Activated B cell treated with CpG ODN at 0.5 μM for 24 hours (primary cell): ENCODE measurements around the gene CHMP1A. TPM values are rescaled to one million over a fixed set of nuclear protein-coding genes. Genes with fewer than 3 reads are reported as not detected.
A peak's percentile ranks its signal among the peaks of the same experiment; 100 is the strongest.

Source experiments
- ATAC-seq: fragments of 200-7000 bp; cut with Tn5 transposase; one replicate; pipeline ENCODE4 v1.10.0; 2021; ENCODE audit warnings: low read depth, mild to moderate bottlenecking, moderate library complexity
- CTCF ChIA-PET: fragments of 350-600 bp; sonication (Branson Sonifier 250); formaldehyde crosslinking; loops from one replicate; lab custom pipeline; 2021; ENCODE audit warnings: antibody characterized with exemption; lab: Charles Lee
- POLR2A ChIA-PET: fragments of 350-600 bp; sonication (Branson Sonifier 250); formaldehyde crosslinking; loops from one replicate; lab custom pipeline; 2021; ENCODE audit warnings: antibody characterized with exemption; lab: Charles Lee
- DNase-seq: peaks from one replicate; pipeline ENCODE4 v3.0.0; 2022
- H3K27ac Mint-ChIP-seq: one replicate; pipeline ENCODE4 v1.8.0; 2020; ENCODE audit warnings: mixed read lengths
- H3K27me3 Mint-ChIP-seq: one replicate; pipeline ENCODE4 v1.8.0; 2021; ENCODE audit warnings: mixed read lengths
- H3K36me3 Mint-ChIP-seq: one replicate; pipeline ENCODE4 v1.8.0; 2021; ENCODE audit warnings: low read depth, mixed read lengths
- H3K4me1 Mint-ChIP-seq: one replicate; pipeline ENCODE4 v1.8.0; 2021; ENCODE audit warnings: mixed read lengths
- H3K4me3 Mint-ChIP-seq: one replicate; pipeline ENCODE4 v1.8.0; 2020; ENCODE audit warnings: mild to moderate bottlenecking, mixed read lengths
- H3K9me3 Mint-ChIP-seq: one replicate; pipeline ENCODE4 v1.8.0; 2020; ENCODE audit warnings: mixed read lengths
- CTCF ChIP-seq: fragments of 200-600 bp; IDR thresholded peaks from one replicate; pipeline ENCODE4 v1.8.0; 2022; ENCODE audit warnings: antibody characterized with exemption, mild to moderate bottlenecking
- intact Hi-C: fragments of 100-400 bp; cut with micrococcal nuclease; formaldehyde crosslinking; loops from one replicate; pipeline ENCODE4 v1.15.1; 2024
- total RNA-seq: library from RNA; stranded (reverse); gene quantifications from 2 replicates; pipeline ENCODE4 v1.2.3, GENCODE V29; 2022

CHMP1A gene
- total RNA-seq, 1 donor from 2014 or later = 98.7 TPM

- DNase-seq (no peak), ATAC-seq (no peak)
- H3K9me3 Mint-ChIP-seq = no peaks in the 10 kb centered on the region
- no peak for TF ChIP-seq CTCF
- CTCF ChIA-PET = no interaction called here
- H3K4me3 Mint-ChIP-seq = no peak overlapping the region
- intact Hi-C loops = no loop called here
- no peak overlapping the region for H3K27ac Mint-ChIP-seq
- peaks cover 54% of the 10 kb centered on the region for H3K36me3 Mint-ChIP-seq
- H3K4me1 Mint-ChIP-seq = peaks cover under 1% of the 10 kb centered on the region
- no peaks in the 10 kb centered on the region for H3K27me3 Mint-ChIP-seq
- POLR2A ChIA-PET = no interaction called here
Measured at GRCh38 chr16:89646270-89646669, 11.2 kb downstream of the CHMP1A start.

- CTCF ChIA-PET = no interaction called here
- intact Hi-C loops = no loop called here
- no peak for ATAC-seq
- H3K27me3 Mint-ChIP-seq = no peaks in the 10 kb centered on the region
- TF ChIP-seq CTCF = no peak
- no peak overlapping the region for H3K27ac Mint-ChIP-seq
- peaks cover 46% of the 10 kb centered on the region for H3K36me3 Mint-ChIP-seq
- DNase-seq = no peak
- H3K4me1 Mint-ChIP-seq = peaks cover 8% of the 10 kb centered on the region
- no peak overlapping the region for H3K4me3 Mint-ChIP-seq
- H3K9me3 Mint-ChIP-seq = no peaks in the 10 kb centered on the region
- POLR2A ChIA-PET = no interaction called here
Measured at GRCh38 chr16:89645122-89645521, 12.4 kb downstream of the CHMP1A start.

- Mint-ChIP-seq H3K4me1 (peaks cover 8% of the 10 kb centered on the region), H3K27me3 (no peaks in the 10 kb centered on the region), H3K36me3 (peaks cover 34% of the 10 kb centered on the region), H3K9me3 (no peaks in the 10 kb centered on the region), H3K4me3 (no peak overlapping the region), H3K27ac (peak overlapping the region; percentile 14)
- DNase-seq (no peak), ATAC-seq (no peak)
- intact Hi-C loops = loop anchor here (5.0 kb wide), 1 partner anchor 82 kb away; the partner anchor contains the start of gene RPL13
- no peak for TF ChIP-seq CTCF
- POLR2A ChIA-PET = no interaction called here
- CTCF ChIA-PET = no interaction called here
Measured at GRCh38 chr16:89643769-89644300, 13.7 kb downstream of the CHMP1A start.

GRCh38 chr16:89642574-89642973 is 14.9 kb downstream of the CHMP1A start:
- no peak overlapping the region for H3K4me3 Mint-ChIP-seq
- no peaks in the 10 kb centered on the region for H3K27me3 Mint-ChIP-seq
- ATAC-seq (no peak), DNase-seq (no peak)
- H3K36me3 Mint-ChIP-seq = peaks cover 30% of the 10 kb centered on the region
- ChIA-PET CTCF (no interaction called here), POLR2A (no interaction called here)
- intact Hi-C loops = loop anchor here (5.0 kb wide), 1 partner anchor 80 kb away; the partner anchor contains the start of gene RPL13
- peaks cover 8% of the 10 kb centered on the region for H3K4me1 Mint-ChIP-seq
- no peaks in the 10 kb centered on the region for H3K9me3 Mint-ChIP-seq
- TF ChIP-seq CTCF = no peak
- H3K27ac Mint-ChIP-seq = no peak overlapping the region

- DNase-seq (no peak), ATAC-seq (no peak)
- intact Hi-C loops = loop anchor here (1.0 to 5.0 kb wide), 3 partner anchors 26 to 79 kb away; partner anchors contain the start of genes CPNE7 and RPL13
- Mint-ChIP-seq H3K4me1 (peaks cover 8% of the 10 kb centered on the region), H3K4me3 (peak overlapping the region; percentile 71), H3K27ac (no peak overlapping the region), H3K9me3 (no peaks in the 10 kb centered on the region), H3K36me3 (peaks cover 26% of the 10 kb centered on the region), H3K27me3 (no peaks in the 10 kb centered on the region)
- ChIA-PET CTCF (interaction anchor here (0.8 to 1.0 kb wide), 3 partner anchors 25 to 130 kb away, joined by 3 read pairs; no protein-coding TSS in a partner anchor), POLR2A (interaction anchor here (0.5 kb wide), 1 partner anchor 144 kb away, joined by 5 read pairs; no protein-coding TSS in a partner anchor)
- TF ChIP-seq CTCF = no peak
Measured at GRCh38 chr16:89641458-89642119, 15.9 kb downstream of the CHMP1A start.
